Chondrocyte (in vitro differentiated cells): ENCODE results near the gene LBR. TPM values are rescaled to one million over a fixed set of nuclear protein-coding genes. Genes with fewer than 3 reads are reported as not detected.

Experiments
- DNase-seq: peaks from one replicate; pipeline ENCODE4 v3.0.0; 2021; ENCODE audit warnings: mixed read lengths, low spot score
- H3K27ac Mint-ChIP-seq: one replicate; pipeline ENCODE4 v1.8.0; 2021; ENCODE audit warnings: mild to moderate bottlenecking, moderate library complexity, mixed read lengths; ENCODE audit not compliant: unreplicated experiment
- H3K27me3 Mint-ChIP-seq: 2 replicates; pipeline ENCODE4 v1.8.0; 2021; ENCODE audit warnings: low read depth, mixed read lengths
- H3K36me3 Mint-ChIP-seq: 2 replicates; pipeline ENCODE4 v1.8.0; 2021; ENCODE audit warnings: low read depth, mixed read lengths
- H3K4me1 Mint-ChIP-seq: 2 replicates; pipeline ENCODE4 v1.8.0; 2021; ENCODE audit warnings: low read depth, mild to moderate bottlenecking, mixed read lengths
- H3K4me3 Mint-ChIP-seq: one replicate; pipeline ENCODE4 v1.8.0; 2021; ENCODE audit warnings: mild to moderate bottlenecking, moderate library complexity, mixed read lengths; ENCODE audit not compliant: unreplicated experiment
- H3K9me3 Mint-ChIP-seq: 2 replicates; pipeline ENCODE4 v1.8.0; 2021; ENCODE audit warnings: low read depth, mixed read lengths
- total RNA-seq: library from RNA; stranded (reverse); gene quantifications from 3 replicates; pipeline ENCODE4 v1.2.1, GENCODE V29; 2021
- TF ChIP-seq, protein P1 (sequence below): fragments of 200-600 bp; sonication (generic); IDR thresholded peaks from 2 replicates; pipeline ENCODE4 v1.5.0; 2021; ENCODE audit warnings: antibody characterized with exemption, mild to moderate bottlenecking, moderate library complexity

The LBR gene
- total RNA-seq, 1 donor from 2014 or later = 24.4 TPM

DNA sequence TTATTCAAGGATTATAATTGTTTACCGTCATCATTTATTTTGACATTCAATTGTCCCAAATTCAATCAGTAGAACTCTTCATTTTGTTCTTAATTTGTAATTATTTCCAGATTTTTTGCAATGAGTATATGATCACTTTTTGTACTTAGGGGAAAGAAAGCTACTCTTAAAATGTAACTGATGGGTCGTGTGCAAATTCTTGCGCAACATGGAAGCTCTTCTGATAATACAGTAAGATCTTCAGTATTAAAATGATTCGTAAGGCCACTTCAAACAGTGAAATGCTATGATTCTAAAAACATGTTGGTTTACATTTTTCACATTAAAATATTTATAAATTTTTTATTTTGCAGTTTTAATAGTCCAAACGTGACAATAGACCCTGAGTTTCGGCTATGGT, 63.4 kb downstream of the LBR start:
- no peaks in the 10 kb centered on the region for H3K27me3 Mint-ChIP-seq
- peaks cover 3% of the 10 kb centered on the region for H3K36me3 Mint-ChIP-seq
- no peak overlapping the region for H3K4me3 Mint-ChIP-seq
- H3K9me3 Mint-ChIP-seq = no peaks in the 10 kb centered on the region
- DNase-seq = no peak
- no peaks in the 10 kb centered on the region for H3K4me1 Mint-ChIP-seq
- no peak overlapping the region for H3K27ac Mint-ChIP-seq
- TF ChIP-seq, protein P1, sequence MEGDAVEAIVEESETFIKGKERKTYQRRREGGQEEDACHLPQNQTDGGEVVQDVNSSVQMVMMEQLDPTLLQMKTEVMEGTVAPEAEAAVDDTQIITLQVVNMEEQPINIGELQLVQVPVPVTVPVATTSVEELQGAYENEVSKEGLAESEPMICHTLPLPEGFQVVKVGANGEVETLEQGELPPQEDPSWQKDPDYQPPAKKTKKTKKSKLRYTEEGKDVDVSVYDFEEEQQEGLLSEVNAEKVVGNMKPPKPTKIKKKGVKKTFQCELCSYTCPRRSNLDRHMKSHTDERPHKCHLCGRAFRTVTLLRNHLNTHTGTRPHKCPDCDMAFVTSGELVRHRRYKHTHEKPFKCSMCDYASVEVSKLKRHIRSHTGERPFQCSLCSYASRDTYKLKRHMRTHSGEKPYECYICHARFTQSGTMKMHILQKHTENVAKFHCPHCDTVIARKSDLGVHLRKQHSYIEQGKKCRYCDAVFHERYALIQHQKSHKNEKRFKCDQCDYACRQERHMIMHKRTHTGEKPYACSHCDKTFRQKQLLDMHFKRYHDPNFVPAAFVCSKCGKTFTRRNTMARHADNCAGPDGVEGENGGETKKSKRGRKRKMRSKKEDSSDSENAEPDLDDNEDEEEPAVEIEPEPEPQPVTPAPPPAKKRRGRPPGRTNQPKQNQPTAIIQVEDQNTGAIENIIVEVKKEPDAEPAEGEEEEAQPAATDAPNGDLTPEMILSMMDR = no peak

DNA sequence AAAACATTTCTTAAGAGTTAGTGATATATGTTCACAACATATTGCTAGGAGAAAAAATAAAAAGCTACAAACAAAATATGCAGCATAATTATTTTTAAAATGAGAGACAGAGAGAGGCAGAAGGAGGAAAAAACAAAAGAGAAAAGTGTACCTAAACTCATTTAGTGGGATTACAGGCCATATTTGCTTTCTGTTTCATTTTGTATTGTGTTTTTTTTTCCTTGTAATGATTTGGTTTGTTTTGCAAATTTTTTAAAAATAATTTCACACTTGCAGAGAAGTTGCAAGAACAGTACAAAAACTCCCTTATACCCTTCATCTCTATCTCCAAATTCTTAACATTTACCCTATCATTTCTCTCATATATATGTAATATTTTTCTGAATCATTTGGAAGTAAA, 65.0 kb downstream of the LBR start:
- TF ChIP-seq, protein P1 = no peak
- H3K36me3 Mint-ChIP-seq = peaks cover 5% of the 10 kb centered on the region
- H3K27ac Mint-ChIP-seq = no peak overlapping the region
- no peak for DNase-seq
- no peak overlapping the region for H3K4me3 Mint-ChIP-seq
- no peaks in the 10 kb centered on the region for H3K27me3 Mint-ChIP-seq
- no peaks in the 10 kb centered on the region for H3K9me3 Mint-ChIP-seq
- H3K4me1 Mint-ChIP-seq = no peaks in the 10 kb centered on the region

DNA sequence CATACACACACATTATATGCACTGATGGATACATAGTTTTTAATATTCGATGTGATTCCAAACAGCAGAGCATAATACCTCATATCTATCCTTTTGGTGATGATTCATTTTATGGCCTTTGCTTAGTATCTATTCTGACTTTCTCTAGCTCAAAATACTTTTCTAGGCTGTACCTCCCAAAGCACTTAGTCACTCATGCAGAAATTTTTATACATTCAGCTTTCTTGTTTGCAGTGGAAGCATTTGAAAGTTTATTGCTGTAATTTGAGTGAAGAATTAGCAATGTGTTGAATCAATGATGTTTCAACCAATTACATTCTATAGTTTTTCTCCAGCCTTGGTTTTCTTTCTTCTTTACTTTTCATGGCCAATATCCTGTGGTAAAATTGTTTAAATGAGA, 66.7 kb downstream of the LBR start:
- TF ChIP-seq, protein P1 = no peak
- Mint-ChIP-seq H3K36me3 (peaks cover 5% of the 10 kb centered on the region), H3K4me3 (no peak overlapping the region), H3K9me3 (no peaks in the 10 kb centered on the region), H3K4me1 (no peaks in the 10 kb centered on the region), H3K27ac (no peak overlapping the region), H3K27me3 (peaks cover 4% of the 10 kb centered on the region)
- DNase-seq = no peak

DNA sequence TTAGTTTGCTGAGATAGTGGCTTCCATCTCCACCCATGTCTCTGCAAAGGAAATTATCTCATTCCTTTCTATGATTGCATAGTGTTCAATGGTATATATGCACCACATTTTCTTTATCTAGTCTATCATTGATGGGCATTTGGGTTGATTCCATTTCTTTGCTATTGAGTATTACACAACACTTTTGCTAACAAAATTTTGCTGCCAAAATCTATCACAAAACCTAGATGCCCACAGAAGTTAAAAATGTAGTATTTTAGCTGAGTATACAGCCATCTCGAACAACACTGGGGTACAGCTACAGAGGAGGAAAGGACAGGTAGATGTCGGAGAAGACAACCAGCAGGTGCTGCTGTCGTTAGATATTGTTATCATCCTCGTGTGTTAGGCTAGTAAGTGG, 67.7 kb downstream of the LBR start:
- H3K4me1 Mint-ChIP-seq = no peaks in the 10 kb centered on the region
- peaks cover 5% of the 10 kb centered on the region for H3K36me3 Mint-ChIP-seq

DNA sequence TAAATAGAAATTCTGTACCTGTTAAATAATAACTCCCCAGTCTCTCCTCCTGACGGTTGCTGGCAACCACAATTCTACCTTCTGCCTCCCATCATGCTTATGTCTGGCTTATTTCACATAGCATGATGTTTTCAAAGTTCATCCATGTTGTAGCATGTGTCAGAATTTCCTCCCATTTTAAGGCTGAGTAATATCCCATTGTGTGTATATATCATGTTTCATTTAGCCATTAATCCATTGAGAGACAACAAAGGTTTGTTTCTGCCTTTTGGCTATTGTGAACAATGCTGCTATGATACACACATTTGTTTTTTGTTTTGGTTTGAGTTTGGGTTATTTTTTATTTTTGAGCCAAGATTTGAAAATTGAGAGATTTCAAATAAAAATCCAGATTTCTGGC, 72.0 kb downstream of the LBR start:
- H3K27ac Mint-ChIP-seq = no peak overlapping the region
- DNase-seq = no peak
- H3K4me3 Mint-ChIP-seq = no peak overlapping the region
- peaks cover 5% of the 10 kb centered on the region for H3K36me3 Mint-ChIP-seq
- peaks cover 4% of the 10 kb centered on the region for H3K4me1 Mint-ChIP-seq
- H3K9me3 Mint-ChIP-seq = no peaks in the 10 kb centered on the region
- peaks cover 6% of the 10 kb centered on the region for H3K27me3 Mint-ChIP-seq
- TF ChIP-seq, protein P1 = no peak

More for the DNA sequence above, 67.7 kb downstream of the LBR start:
- DNase-seq = no peak
- Mint-ChIP-seq H3K4me3 (no peak overlapping the region), H3K9me3 (no peaks in the 10 kb centered on the region), H3K27ac (no peak overlapping the region), H3K27me3 (peaks cover 6% of the 10 kb centered on the region)
- TF ChIP-seq, protein P1 = no peak
